GM19238 (cell line): ENCODE results near the gene TMEM128.
"Not testable (repeated sequence)": the region's sequence is repeated elsewhere in the genome, so short reads cannot be mapped to it uniquely, and the experiment has no call there.

Experiments used
- DNase-seq: peaks from one replicate; pipeline ENCODE4 v3.0.0; 2011; ENCODE audit warnings: low spot score; ENCODE audit not compliant: insufficient read length

TMEM128 gene

DNA sequence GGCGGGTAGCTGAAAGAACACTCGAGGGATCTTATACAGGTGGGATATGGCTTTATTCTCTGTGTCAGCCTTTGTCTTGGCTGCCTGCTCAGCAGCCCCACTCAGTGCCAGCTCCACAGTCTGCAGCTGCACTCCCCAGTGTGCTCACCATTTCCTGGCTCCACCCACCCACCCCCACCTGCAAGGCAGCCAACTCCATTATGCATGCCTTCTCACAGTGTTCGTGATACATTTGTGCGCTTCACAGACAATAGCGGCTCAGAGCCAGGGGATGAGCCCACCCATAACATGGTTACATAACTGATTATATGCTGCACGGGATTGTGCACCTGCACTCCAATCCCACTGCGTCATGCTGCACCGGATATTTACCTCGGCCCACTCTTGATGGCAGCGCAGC lies 8.8 kb upstream of the TMEM128 start:
- no peak for DNase-seq

DNA sequence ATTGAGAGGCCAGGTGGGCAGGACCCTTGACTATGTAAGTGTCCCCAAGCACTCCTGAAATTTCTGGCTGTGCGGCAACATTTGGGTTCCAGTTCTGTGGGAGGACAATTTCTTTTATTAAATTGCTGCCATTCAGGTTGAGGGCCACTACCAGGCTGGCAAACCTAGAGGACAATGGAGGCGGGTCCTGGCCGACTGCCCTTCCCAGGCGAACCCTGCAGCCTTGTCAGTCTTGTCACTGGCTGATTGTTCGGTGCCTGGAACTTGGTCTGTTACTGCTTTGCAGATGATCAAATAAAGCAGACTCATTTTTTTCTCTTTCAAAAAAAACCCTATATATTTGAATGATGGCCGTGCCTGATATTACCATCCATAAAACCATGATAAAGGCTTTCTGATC lies 6.6 kb upstream of the TMEM128 start:
- no peak for DNase-seq

DNA sequence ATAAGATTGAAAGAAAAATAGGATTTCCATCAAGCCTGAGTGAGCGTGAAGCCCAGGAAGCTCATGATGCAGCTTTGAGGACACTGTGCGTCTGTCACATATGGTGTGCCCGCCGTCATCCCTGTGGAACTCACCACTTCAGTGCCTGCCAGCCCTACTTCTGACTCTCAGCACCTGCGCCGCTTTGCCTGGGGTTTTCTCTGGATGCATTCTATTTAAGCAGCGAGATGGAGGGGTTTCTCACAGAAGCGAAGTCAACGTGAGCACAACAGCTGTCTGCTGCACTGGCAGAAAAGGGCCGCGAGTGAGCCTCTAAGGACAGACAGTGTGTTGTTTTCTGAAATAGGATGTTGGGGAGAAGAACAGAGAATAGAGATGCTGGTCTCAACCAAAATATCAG lies 6.2 kb upstream of the TMEM128 start:
- no peak for DNase-seq

DNA sequence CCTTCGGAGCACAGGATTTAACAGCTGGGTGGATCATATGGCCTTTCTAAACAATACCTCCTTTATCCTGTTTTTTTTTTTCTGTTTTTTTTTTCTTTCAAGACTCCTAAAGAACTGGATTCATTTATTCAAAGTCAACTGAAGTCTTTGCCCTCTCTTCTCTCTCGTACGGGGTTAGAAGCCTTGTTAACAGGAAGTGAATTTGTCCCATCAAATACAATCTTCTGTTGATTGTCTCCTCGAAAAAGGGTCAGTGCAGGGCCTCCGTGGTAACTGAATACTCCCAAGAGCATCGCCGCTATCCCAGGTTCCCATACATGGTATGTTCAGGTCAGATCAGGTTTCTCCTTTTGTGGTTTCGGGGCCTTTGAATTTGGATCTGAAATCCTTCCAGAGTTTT lies 1.8 kb upstream of the TMEM128 start:
- DNase-seq, result no peak

DNA sequence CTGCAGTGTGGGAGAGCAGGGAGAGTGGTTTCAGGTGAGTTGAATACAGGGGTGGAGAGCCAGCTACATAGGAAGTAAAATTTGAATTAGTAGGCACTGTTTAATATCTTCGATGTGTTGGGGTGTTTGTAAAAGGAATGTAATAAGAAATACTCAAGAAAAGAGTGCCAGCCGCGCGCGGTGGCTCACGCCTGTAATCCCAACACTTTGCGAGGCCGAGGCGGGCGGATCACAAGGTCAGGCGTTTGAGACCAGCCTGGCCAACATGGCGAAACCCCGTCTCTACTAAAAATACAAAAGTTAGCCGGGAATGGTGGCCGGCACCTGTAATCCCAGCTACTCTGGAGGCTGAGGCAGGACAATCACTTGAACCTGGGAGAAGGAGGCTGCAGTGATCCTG lies 1.3 kb upstream of the TMEM128 start:
- DNase-seq, result not testable (repeated sequence)

DNA sequence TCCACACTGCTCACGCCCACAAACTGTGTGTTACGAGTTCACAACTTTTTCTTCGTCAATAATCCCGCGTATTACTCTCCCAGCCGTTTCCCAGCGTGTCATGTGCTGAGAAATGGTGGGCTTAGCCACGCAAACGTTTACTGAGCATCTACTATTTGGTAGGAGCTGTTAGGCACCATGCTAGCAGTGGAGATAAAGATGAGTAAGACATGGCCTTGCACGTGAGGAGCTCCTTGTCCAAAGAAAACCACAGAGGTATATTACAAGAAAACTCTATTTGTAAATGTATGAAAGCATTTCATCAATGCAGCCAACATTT lies 821 bp upstream of the TMEM128 start:
- no peak for DNase-seq

DNA sequence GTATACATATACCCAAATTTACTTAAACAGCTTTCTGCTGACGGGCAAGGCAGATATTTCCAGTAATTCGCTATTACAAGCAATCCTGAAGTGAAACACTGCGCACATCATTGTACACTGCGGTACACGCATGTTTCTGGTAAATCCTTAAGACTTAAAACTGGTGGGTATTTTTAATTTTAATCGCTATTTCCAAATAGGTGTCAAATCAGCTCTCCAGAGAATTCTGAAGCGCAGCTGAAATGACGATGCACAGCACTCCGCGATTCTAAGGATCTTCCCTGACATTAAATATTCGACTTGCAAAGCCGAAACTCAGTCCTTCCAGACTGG lies 361 bp downstream of the TMEM128 start:
- DNase-seq, result no peak

DNA sequence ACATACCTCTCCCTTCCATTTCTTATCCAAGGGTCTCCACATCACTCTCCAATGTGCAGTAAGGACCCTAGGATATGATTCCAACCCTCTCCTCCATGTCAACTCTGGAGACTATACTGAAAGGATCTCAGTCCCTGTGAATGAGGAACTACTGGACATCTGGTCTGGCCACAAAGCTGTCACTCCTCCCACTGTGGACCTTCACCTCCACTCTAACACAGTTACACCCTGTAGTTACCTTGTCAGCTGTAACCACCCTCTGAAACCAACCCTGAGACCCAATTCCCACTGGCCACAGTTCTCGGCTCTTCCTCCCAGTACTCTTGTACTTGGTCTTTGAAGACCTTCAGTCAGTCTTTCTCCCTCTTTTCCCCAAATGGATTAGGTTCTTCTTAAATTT lies 2.9 kb downstream of the TMEM128 start:
- DNase-seq, result no peak

DNA sequence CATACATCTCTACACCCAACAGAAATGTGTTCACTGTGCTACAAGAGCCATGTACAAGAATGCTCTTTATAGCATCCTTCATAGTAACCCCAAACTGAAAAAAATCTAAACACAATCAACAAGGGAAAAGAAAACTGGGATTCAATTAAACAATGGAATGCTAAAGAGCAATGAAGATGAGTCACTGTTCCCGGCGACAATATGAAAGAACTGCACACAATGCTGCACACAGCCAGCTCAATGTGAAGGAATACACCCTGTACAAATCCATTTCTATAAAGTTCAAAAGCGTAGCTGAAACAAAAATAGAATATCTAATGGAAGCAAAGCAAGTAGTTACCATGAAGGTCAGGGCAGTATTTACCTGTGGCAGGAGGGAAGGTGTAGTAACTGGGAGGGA lies 8.5 kb downstream of the TMEM128 start:
- DNase-seq, result not testable (repeated sequence)

DNA sequence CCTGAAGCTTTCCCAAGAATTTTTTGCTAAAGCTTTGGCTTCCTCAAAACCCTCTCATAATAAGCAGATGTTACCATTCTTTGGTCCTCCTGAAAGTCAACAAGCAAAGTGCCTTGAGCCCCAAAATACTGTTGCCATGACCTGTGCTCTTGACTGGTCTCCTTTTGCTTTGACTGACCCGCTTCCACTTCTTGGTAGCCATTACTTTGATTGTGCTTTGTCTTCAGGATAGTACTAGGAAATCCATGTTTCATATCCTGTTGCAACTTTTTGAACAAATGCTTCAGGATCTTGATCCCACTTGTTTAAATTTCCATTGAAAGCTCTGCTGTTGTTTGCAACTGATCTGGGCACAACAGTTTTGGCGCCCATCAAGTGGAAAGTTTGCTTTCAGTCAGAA lies 14.4 kb downstream of the TMEM128 start:
- no peak for DNase-seq

DNA sequence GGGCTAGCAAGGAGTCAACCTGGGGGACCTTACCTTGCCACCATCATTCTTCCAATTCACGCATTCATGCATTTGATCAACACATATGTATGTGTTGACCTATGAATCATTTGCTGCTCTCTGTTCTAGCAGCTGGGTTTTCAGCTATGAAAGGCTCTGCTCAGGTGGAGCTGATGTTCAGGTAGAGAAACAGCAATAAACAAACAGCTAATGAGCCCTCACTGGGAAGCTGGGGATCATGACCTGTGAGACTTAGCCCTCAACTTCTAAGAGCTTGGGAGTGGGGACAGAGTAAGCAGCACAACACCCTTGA lies 19.7 kb downstream of the TMEM128 start:
- no peak for DNase-seq

DNA sequence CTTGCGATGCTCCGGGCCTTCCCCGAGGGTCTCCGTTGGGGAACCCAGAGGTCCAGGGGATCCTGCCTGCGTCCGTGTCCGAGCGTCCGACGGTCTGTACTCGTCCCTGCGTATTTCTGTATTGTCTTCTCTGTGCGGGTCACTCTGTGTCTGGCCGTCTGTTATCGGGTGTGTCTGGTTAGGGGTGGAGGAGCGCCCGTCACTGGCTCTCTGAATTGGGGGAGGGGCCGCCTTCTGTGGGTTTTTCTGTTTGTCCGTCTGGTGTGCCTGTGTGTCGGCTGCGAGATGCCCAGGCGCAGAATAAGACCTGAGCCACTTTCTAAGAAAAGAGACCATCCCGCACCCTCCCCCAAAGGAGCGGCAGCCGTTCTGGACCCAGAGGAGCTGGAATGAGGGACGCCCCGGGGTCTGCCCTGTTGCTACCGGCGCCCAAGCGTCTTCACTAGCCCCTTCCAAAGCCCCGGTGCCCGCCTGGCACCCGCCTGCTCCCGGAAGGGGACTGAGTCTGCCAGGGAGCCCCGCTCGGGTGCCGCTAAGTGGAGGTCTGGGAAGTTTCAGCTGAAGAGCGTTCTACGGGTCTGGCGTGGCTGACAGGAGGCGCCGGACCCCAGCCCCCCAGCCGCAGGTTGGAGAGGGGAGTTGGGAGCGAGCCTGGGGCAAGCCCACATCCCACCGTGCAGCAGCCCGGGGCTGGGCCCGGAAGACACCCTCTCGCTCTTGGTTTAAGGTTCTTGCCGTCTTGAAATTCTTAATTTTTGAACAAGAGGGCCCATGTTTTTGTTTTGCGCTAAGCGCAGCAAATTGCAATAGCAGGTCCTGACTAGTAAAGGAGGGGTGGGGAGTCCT lies 20.3 kb downstream of the TMEM128 start:
- DNase-seq, result no peak

DNA sequence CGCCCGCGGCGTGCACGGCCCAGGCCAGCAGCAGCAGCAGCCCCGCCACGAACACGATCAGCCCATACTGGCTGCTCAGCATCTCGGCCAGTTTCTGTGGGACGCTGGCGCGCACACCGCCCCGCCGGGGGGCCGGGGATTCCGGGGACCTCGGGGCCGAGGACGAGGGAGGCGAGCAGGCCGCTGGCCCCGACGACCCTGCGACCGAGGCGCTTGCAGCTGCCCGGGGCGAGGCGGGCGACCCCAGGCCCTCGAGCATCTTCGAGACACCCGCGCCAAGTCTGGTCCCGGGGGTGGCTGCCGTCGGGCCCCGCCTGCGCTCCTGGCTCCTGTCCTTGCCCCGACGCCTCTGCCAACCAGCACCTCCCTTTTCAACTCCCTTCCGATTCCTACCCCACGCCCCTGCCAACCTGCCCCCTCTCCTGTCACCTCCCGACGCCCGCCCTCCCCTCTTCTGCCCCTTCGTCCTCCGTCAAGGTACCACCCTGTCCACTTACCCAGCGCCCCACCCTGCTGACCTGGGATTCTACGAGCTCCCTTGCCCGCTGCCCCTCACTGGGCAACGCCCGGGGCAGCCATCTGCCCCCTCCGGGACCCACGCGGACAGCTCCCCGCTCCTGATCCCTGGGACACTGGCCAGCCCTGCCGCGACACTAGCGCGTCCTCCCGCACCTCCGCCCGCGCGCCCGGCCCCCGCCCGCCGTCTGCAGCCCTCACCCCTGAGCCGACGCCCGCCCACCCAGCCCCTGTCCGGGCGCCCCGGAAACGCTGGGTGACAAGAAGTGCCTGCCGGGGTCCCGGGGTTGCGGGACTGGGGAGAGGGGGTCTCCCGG lies 21.2 kb downstream of the TMEM128 start, which contains the start of gene OTOP1:
Gene OTOP1 (minus strand): TSS at position 324 of the 833 bp plus-strand sequence. CDS start 65 bp downstream, at position 259.
- no peak for DNase-seq

DNA sequence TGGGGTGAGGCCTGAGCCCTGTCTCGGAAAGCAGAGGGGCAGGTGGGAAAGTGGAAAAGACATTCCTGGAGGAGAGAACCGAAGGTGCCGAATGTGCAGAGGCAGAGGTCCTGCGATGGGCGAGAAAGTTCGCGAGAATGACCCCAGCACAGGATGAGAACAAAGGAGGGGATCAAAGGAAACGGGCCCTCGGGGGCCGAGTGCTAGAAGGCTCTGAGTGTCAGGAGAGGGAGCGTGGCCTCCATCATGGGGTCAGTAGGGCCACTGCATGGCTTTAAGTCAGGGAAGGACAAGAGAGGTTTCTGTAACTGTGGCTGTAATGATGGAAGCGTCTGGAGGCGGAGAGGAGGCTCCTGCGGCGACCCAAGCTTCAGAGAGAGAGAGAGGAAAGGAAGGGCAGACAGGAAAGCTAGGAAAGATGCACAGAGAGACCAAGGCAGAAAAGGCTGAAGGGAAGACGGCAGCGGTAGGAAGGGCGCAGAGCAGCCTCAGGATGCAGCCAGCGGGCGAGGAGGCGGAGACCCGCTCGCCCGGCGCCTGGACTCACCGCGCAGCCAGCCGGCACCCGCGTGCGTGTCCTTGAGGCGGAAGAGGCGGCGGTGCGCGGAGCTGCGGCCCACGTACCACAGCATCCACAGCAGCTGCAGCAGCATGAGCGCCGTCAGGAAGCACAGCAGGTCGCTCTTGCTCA lies 22.0 kb downstream of the TMEM128 start:
- no peak for DNase-seq

DNA sequence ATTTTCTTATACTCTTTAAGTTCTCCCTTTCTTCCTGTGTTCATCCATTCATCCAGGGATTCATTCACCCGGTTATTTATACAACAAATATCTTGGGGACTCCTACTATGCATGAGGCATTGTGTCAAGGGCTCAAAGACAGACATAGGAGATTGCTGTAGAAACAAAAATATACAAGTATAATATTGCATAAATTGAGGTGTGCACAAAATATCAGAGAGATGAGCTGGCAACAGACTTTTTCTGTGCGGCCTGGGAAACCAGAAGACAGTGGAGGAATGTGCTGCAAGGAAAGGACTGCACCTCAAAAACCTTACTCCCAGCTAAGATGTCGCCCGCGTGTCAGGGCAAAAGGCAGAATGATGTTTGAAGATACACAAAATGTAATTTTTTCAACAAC lies 30.9 kb downstream of the TMEM128 start:
- DNase-seq, result no peak

DNA sequence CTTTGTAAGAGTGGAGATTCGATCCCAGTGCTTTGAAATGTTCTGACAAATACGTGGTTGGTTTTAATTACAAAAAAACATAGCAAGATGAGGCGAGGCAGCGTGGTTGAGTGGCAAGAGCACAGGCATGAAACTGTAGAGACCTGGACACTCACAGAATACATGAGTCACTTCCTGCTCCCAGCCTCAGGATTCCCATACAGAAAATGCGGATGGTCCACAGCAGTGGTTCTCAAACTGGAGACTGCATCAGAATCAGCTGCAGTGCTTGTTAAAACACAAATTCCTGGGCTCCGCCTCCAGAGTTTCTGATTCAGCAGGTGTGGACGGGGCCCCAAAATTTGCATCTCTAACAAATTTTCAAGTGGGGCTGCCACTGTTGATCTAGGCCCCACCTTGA lies 31.4 kb downstream of the TMEM128 start:
- DNase-seq, result no peak

DNA sequence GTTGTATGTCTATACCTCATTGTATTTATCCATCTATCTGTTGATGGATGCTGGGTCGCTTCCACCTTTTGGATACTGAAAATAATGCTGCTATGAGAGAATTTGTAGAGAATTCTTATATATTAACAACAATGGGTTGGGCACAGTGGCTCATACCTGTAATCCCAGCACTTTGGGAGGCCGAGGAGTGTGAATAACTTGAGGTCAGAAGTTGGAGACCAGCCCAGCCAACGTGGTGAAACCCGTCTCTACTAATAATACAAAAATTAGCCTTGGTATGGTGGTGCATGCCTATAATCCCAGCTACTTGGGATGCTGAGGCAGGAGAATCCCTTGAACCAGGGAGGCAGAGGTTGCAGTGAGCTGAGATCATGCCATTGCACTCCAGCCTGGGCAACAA lies 34.3 kb downstream of the TMEM128 start:
- not testable (repeated sequence) for DNase-seq

DNA sequence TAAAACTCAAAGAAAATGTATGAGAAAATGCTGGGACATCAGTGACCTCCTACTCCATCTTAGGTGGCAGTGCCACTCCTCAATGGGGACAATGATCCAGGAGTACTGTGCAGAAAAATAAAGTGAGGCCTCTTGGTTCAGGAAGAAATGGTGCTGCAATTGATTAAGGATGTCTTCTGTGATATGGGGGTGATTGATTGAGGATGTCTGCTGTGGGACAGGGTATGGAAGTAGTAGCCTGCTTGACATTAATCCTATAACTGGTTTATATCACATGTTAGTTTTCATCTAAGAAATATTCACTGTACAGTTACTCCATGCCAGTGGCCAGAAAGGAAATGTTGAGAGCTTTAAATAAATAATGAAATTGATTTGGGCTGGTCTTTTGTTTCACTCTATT lies 41.8 kb downstream of the TMEM128 start:
- DNase-seq, result no peak

DNA sequence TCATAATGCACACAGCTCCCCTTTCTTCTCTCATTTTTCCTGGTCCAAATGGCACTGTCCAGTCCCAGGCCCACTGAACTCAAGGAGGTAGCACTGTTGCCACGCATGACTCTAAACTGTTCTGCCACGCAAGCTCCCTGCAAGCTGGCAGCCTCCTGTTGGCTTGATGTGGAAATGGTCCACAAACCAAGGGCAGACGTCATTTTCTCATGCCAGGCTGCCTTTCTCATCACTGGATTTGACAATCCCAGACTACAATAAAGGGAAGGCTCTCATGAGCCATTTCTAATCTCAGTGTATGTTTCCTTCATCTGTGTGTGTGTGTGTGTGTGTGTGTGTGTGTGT lies 43.6 kb downstream of the TMEM128 start:
- no peak for DNase-seq

DNA sequence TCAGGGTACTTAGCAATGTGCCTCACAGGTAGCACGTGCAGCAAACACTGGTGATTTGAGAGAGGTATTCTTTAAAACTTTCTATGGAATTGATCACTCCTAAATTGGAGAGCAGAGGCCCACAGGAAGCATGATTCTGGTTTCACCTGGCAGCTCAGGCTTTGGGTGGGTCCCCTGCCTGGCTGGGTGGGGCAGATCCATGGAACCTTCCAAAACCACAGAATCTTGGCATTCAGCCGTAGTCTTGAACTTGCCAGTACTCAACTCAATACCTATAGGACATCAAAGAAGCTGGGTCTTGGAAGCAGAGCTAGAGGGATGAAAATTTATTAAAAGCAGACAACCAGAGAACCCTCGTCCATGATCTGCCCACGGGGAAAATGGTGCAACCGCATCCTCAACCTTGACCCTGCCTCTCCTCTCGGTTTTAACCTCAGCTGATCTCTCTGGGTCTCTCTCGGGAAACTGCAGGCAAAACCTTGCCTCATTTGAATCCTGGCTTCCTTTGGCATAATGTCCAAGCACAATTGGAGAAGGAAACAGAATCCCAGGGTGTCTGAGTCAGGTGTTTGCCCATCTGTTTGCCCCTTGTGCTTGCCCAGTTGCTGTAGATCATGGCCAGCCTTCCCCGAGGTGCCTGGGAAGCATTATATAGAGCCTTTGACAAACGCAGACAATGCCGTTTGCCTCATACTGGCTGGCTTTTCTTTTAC lies 44.2 kb downstream of the TMEM128 start:
- DNase-seq, result no peak

DNA sequence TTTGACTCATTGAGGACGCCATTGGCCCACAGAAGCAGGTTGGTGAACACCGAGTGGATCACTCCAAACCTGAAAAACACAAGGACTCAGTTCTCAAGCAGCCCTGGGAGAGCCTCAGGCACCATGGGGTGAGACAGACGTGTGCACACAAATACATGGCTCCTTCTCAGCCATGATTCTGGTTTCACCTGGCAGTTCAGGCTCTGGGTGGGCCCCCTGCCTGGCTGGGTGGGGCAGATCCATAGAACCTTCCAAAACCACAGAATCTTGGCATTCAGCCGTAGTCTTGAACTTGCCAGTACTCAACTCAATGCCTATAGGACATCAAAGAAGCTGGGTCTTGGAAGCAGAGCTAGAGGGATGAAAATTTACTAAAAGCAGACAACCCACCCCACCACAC lies 45.5 kb downstream of the TMEM128 start:
- DNase-seq, result no peak

DNA sequence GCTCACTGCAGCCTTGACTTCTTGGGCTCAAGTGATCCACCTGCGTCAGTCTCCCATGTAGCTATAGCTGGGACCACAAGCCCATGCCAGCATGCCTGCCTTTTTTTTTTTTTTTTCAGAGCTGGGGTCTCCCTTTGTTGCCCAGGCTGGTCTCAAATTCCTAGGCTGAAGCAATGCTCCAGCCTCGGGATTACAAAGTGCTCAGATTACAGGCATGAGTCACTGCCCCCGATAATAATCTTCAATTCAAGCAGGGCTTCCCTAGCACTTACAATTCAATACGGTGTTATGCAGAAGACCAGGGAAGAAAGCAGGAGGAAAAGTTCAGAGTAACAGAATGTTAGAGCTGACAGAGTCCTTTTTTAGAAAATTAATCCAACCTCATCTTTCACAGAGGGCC lies 47.4 kb downstream of the TMEM128 start:
- DNase-seq, result no peak
